Astrocyte (in vitro differentiated cells and primary cell): ENCODE data around the gene IDH1. TPM values are rescaled to one million over a fixed set of nuclear protein-coding genes. Genes with fewer than 3 reads are reported as not detected.

ENCODE experiments used
- DNase-seq: peaks from one replicate; pipeline ENCODE4 v3.0.0-alpha.2; 2010; ENCODE audit warnings: low read depth
- FAIRE-seq: peaks from 2 replicates; lab custom pipeline; 2011; peaks lifted over from hg19 to GRCh38; lab: Jason Lieb, UNC
- H2AFZ ChIP-seq: 2 replicates; pipeline ENCODE4 v1.6.0; 2012; ENCODE audit warnings: low read depth, low read length, inconsistent platforms
- H3K27ac ChIP-seq: 2 replicates; pipeline ENCODE4 v1.5.1; 2011; ENCODE audit warnings: low read depth, low read length, inconsistent platforms
- H3K27me3 ChIP-seq: 2 replicates; pipeline ENCODE4 v1.6.0; 2011; ENCODE audit warnings: low read length, inconsistent platforms; ENCODE audit not compliant: insufficient read depth
- H3K36me3 ChIP-seq: 2 replicates; pipeline ENCODE4 v1.5.1; 2011; ENCODE audit warnings: low read length, inconsistent platforms; ENCODE audit not compliant: insufficient read depth
- H3K4me1 ChIP-seq: 2 replicates; pipeline ENCODE4 v1.5.1; 2011; ENCODE audit warnings: low read length, inconsistent platforms; ENCODE audit not compliant: insufficient read depth
- H3K4me2 ChIP-seq: 2 replicates; pipeline ENCODE4 v1.6.0; 2012; ENCODE audit warnings: low read length, inconsistent platforms
- H3K4me3 ChIP-seq: 2 replicates; pipeline ENCODE4 v1.5.1; 2011; ENCODE audit warnings: low read depth, mild to moderate bottlenecking, low read length, inconsistent platforms; ENCODE audit not compliant: insufficient read depth
- H3K79me2 ChIP-seq: 2 replicates; pipeline ENCODE4 v1.6.0; 2012; ENCODE audit warnings: mild to moderate bottlenecking, low read length, inconsistent platforms; ENCODE audit not compliant: insufficient read depth
- H3K9ac ChIP-seq: 2 replicates; pipeline ENCODE4 v1.6.0; 2012; ENCODE audit warnings: mild to moderate bottlenecking, low read length, inconsistent platforms
- H3K9me3 ChIP-seq: 2 replicates; pipeline ENCODE4 v1.5.1; 2012; ENCODE audit warnings: low read depth, mild to moderate bottlenecking, low read length, inconsistent platforms; ENCODE audit not compliant: insufficient read depth
- H4K20me1 ChIP-seq: 2 replicates; pipeline ENCODE4 v1.6.0; 2012; ENCODE audit warnings: low read length, inconsistent platforms; ENCODE audit not compliant: insufficient read depth
- H3K27ac Mint-ChIP-seq: one replicate; pipeline ENCODE4 v1.8.0; 2021; ENCODE audit warnings: mild to moderate bottlenecking, mixed read lengths; ENCODE audit not compliant: unreplicated experiment
- H3K27me3 Mint-ChIP-seq: one replicate; pipeline ENCODE4 v1.8.0; 2021; ENCODE audit warnings: low read depth, mixed read lengths; ENCODE audit not compliant: unreplicated experiment
- H3K36me3 Mint-ChIP-seq: one replicate; pipeline ENCODE4 v1.8.0; 2021; ENCODE audit warnings: low read depth, mixed read lengths; ENCODE audit not compliant: unreplicated experiment
- H3K4me1 Mint-ChIP-seq: one replicate; pipeline ENCODE4 v1.8.0; 2021; ENCODE audit warnings: low read depth, mixed read lengths; ENCODE audit not compliant: unreplicated experiment
- H3K4me3 Mint-ChIP-seq: one replicate; pipeline ENCODE4 v1.8.0; 2021; ENCODE audit warnings: mild to moderate bottlenecking, moderate library complexity, mixed read lengths; ENCODE audit not compliant: unreplicated experiment
- H3K9me3 Mint-ChIP-seq: one replicate; pipeline ENCODE4 v1.8.0; 2021; ENCODE audit warnings: mild to moderate bottlenecking, mixed read lengths; ENCODE audit not compliant: unreplicated experiment
- CTCF ChIP-seq: IDR thresholded peaks from 2 replicates; pipeline ENCODE4 v1.5.1; 2011; ENCODE audit warnings: low read depth, mild to moderate bottlenecking, inconsistent platforms, low read length, moderate library complexity; ENCODE audit not compliant: insufficient read depth
- EZH2 ChIP-seq: IDR thresholded peaks from 2 replicates; pipeline ENCODE4 v1.6.1; 2012; ENCODE audit warnings: mild to moderate bottlenecking, low read length, inconsistent platforms; ENCODE audit not compliant: insufficient read depth
- total RNA-seq: library from RNA; stranded (reverse); gene quantifications from 2 replicates; pipeline ENCODE4 v1.2.1, GENCODE V29; 2021

Gene IDH1
- total RNA-seq, 1 donor from 2014 or later, result 181 TPM

DNA sequence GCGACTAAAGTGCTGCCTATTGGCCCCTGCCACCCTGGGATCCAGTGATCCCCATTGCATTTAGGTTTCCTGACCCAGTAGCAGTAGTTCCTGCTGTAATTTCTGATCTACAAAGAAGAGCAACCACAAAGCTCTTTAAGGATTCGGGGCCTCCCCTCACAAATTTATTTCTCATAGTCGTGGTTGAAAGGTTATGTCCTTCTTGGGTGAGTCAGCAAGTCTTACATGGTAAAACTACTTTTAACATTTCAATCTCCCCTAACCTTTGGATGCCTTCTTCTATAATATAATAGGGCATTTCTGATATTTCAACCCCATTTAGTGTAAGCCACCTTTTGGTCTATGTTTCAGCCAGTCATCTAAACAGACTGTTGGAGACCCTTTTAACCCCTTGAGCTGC, 26.1 kb upstream of the IDH1 start:
- peaks cover 4% of the 10 kb centered on the region for H3K4me1 ChIP-seq
- DNase-seq, result peak; percentile 60

GRCh38 chr2:208280234-208280633, 25.4 kb upstream of the IDH1 start:
- no peaks in the 10 kb centered on the region for H3K27me3 Mint-ChIP-seq
- Histone ChIP-seq H3K79me2 (peaks cover 4% of the 10 kb centered on the region), H4K20me1 (peaks cover 47% of the 10 kb centered on the region), H3K9me3 (no peaks in the 10 kb centered on the region), H3K4me2 (no peak overlapping the region), H3K36me3 (peaks cover 23% of the 10 kb centered on the region), H2AFZ (no peak overlapping the region), H3K27ac (no peak overlapping the region), H3K4me3 (no peak overlapping the region), H3K27me3 (no peaks in the 10 kb centered on the region), H3K9ac (no peak overlapping the region), H3K4me1 (peaks cover 4% of the 10 kb centered on the region)
- no peak for FAIRE-seq
- H3K4me3 Mint-ChIP-seq, result no peak overlapping the region
- H3K27ac Mint-ChIP-seq, result no peak overlapping the region
- H3K9me3 Mint-ChIP-seq, result no peaks in the 10 kb centered on the region
- TF ChIP-seq EZH2, result no peak
- no peak for TF ChIP-seq CTCF
- no peak for DNase-seq
- peaks cover 35% of the 10 kb centered on the region for H3K36me3 Mint-ChIP-seq
- peaks cover 19% of the 10 kb centered on the region for H3K4me1 Mint-ChIP-seq

More for the DNA sequence above, 26.1 kb upstream of the IDH1 start:
- Histone ChIP-seq H3K9ac (no peak overlapping the region), H3K9me3 (no peaks in the 10 kb centered on the region), H3K4me2 (no peak overlapping the region), H3K4me3 (no peak overlapping the region), H3K27ac (no peak overlapping the region), H3K27me3 (no peaks in the 10 kb centered on the region), H2AFZ (no peak overlapping the region), H3K36me3 (peaks cover 24% of the 10 kb centered on the region), H3K79me2 (peaks cover 4% of the 10 kb centered on the region), H4K20me1 (peaks cover 47% of the 10 kb centered on the region)
- Mint-ChIP-seq H3K4me3 (peak overlapping the region; percentile 51), H3K9me3 (no peaks in the 10 kb centered on the region), H3K27ac (no peak overlapping the region), H3K27me3 (no peaks in the 10 kb centered on the region), H3K36me3 (peaks cover 32% of the 10 kb centered on the region), H3K4me1 (peaks cover 19% of the 10 kb centered on the region)
- TF ChIP-seq CTCF (no peak), EZH2 (no peak)
- FAIRE-seq, result no peak

- Histone ChIP-seq H3K9me3 (no peaks in the 10 kb centered on the region), H3K27ac (no peak overlapping the region), H4K20me1 (peaks cover 50% of the 10 kb centered on the region), H3K36me3 (peaks cover 27% of the 10 kb centered on the region), H2AFZ (no peak overlapping the region), H3K4me1 (peaks cover 4% of the 10 kb centered on the region), H3K27me3 (no peaks in the 10 kb centered on the region), H3K4me2 (no peak overlapping the region), H3K79me2 (peaks cover 4% of the 10 kb centered on the region), H3K9ac (no peak overlapping the region), H3K4me3 (no peak overlapping the region)
- H3K4me3 Mint-ChIP-seq, result no peak overlapping the region
- FAIRE-seq (no peak), DNase-seq (no peak)
- no peaks in the 10 kb centered on the region for H3K27me3 Mint-ChIP-seq
- H3K4me1 Mint-ChIP-seq, result peaks cover 19% of the 10 kb centered on the region
- H3K36me3 Mint-ChIP-seq, result peaks cover 37% of the 10 kb centered on the region
- no peak overlapping the region for H3K27ac Mint-ChIP-seq
- no peak for TF ChIP-seq CTCF
- no peak for TF ChIP-seq EZH2
- no peaks in the 10 kb centered on the region for H3K9me3 Mint-ChIP-seq
Observed at GRCh38 chr2:208279236-208279635, 24.4 kb upstream of the IDH1 start.
